Measurements from ENCODE around the gene ZRANB3.
"Not testable (repeated sequence)": the region's sequence is repeated elsewhere in the genome, so short reads cannot be mapped to it uniquely, and the experiment has no call there.

Gene ZRANB3

GRCh38 chr2:135140606-135141005, 390.4 kb downstream of the ZRANB3 start:
- DNase-seq (ENCODE audit: low read depth in 1 of 2, low spot score in 1 of 2) = no peak

GRCh38 chr2:135132314-135132713, 398.7 kb downstream of the ZRANB3 start:
- DNase-seq (ENCODE audit: low read depth in 1 of 2, low spot score in 1 of 2) = no peak

- DNase-seq (ENCODE audit: low read depth in 1 of 2, low spot score in 1 of 2) = no peak
Observed at GRCh38 chr2:135130751-135131150, 400.3 kb downstream of the ZRANB3 start.

GRCh38 chr2:135125940-135126339, 405.1 kb downstream of the ZRANB3 start:
- DNase-seq (ENCODE audit: low read depth in 1 of 2, low spot score in 1 of 2) = no peak

GRCh38 chr2:135124924-135125886, 405.8 kb downstream of the ZRANB3 start:
- no peak for DNase-seq (ENCODE audit: low read depth in 1 of 2, low spot score in 1 of 2)

- DNase-seq (ENCODE audit: low read depth in 1 of 2, low spot score in 1 of 2) = not testable (repeated sequence)
Observed at GRCh38 chr2:135121658-135122039, 409.4 kb downstream of the ZRANB3 start.

GRCh38 chr2:135121016-135121657, 409.9 kb downstream of the ZRANB3 start:
- no peak for DNase-seq (ENCODE audit: low read depth in 1 of 2, low spot score in 1 of 2)

GRCh38 chr2:135119582-135119981, 411.4 kb downstream of the ZRANB3 start:
- DNase-seq (ENCODE audit: low read depth in 1 of 2, low spot score in 1 of 2) = no peak

GRCh38 chr2:135113322-135113721, 417.7 kb downstream of the ZRANB3 start:
- DNase-seq (ENCODE audit: low read depth in 1 of 2, low spot score in 1 of 2) = no peak

GRCh38 chr2:135105513-135106316, 425.3 kb downstream of the ZRANB3 start:
- not testable (repeated sequence) for DNase-seq (ENCODE audit: low read depth in 1 of 2, low spot score in 1 of 2)

- no peak for DNase-seq (ENCODE audit: low read depth in 1 of 2, low spot score in 1 of 2)
Observed at GRCh38 chr2:135103843-135104242, 427.2 kb downstream of the ZRANB3 start.

GRCh38 chr2:135099802-135100483, 431.1 kb downstream of the ZRANB3 start:
- DNase-seq (ENCODE audit: low read depth in 1 of 2, low spot score in 1 of 2) = no peak

GRCh38 chr2:135097532-135098231, 433.3 kb downstream of the ZRANB3 start:
- no peak for DNase-seq (ENCODE audit: low read depth in 1 of 2, low spot score in 1 of 2)

GRCh38 chr2:135096665-135097446, 434.2 kb downstream of the ZRANB3 start:
- DNase-seq (ENCODE audit: low read depth in 1 of 2, low spot score in 1 of 2) = no peak

GRCh38 chr2:135095591-135095990, 435.4 kb downstream of the ZRANB3 start:
- no peak for DNase-seq (ENCODE audit: low read depth in 1 of 2, low spot score in 1 of 2)

GRCh38 chr2:135094508-135094907, 436.5 kb downstream of the ZRANB3 start:
- DNase-seq (ENCODE audit: low read depth in 1 of 2, low spot score in 1 of 2) = no peak

GRCh38 chr2:135093670-135094330, 437.2 kb downstream of the ZRANB3 start:
- DNase-seq (ENCODE audit: low read depth in 1 of 2, low spot score in 1 of 2) = no peak

- no peak for DNase-seq (ENCODE audit: low read depth in 1 of 2, low spot score in 1 of 2)
Observed at GRCh38 chr2:135093193-135093592, 437.8 kb downstream of the ZRANB3 start.

- DNase-seq (ENCODE audit: low read depth in 1 of 2, low spot score in 1 of 2) = no peak
Observed at GRCh38 chr2:135091681-135092080, 439.3 kb downstream of the ZRANB3 start.

Measured in stimulated activated CD4-positive, alpha-beta T cell treated with anti-CD3 and anti-CD28 coated beads, Interleukin-15, amount 100 ng/mL, for 1 hour (primary cell).